GM06990 (cell line): ENCODE measurements around the gene ADAMTS9.
A peak's percentile ranks its signal among the peaks of the same experiment; 100 is the strongest.
"Not testable (repeated sequence)": the region's sequence is repeated elsewhere in the genome, so short reads cannot be mapped to it uniquely, and the experiment has no call there.

Source experiments
- DNase-seq: peaks from one replicate; pipeline ENCODE4 v3.0.0-alpha.2; 2011; ENCODE audit not compliant: insufficient read length; ENCODE audit errors: extremely low read depth
- H3K27me3 ChIP-seq: replicated peaks from 2 replicates; pipeline ENCODE4 v1.6.0; 2011; ENCODE audit warnings: low read length; ENCODE audit not compliant: control insufficient read depth, insufficient read depth
- H3K36me3 ChIP-seq: 2 replicates; pipeline ENCODE4 v1.5.1; 2011; ENCODE audit warnings: low read length; ENCODE audit not compliant: control insufficient read depth, insufficient read depth
- H3K4me3 ChIP-seq: replicated peaks from 2 replicates; pipeline ENCODE4 v1.5.1; 2011; ENCODE audit warnings: low read depth, mild to moderate bottlenecking, control low read depth, low read length
- CTCF ChIP-seq: IDR thresholded peaks from 2 replicates; pipeline ENCODE4 v1.5.1; 2011; ENCODE audit warnings: low read length, control low read depth, mild to moderate bottlenecking, inconsistent platforms; ENCODE audit not compliant: insufficient read depth, poor library complexity, severe bottlenecking

ADAMTS9 gene

GRCh38 chr3:64546856-64547255 is 140.9 kb downstream of the ADAMTS9 start:
- no peak for DNase-seq
- Histone ChIP-seq H3K36me3 (no peaks in the 10 kb centered on the region), H3K27me3 (no peaks in the 10 kb centered on the region), H3K4me3 (no peak overlapping the region)
- no peak for TF ChIP-seq CTCF

GRCh38 chr3:64545239-64545638 is 142.6 kb downstream of the ADAMTS9 start:
- H3K36me3 ChIP-seq, H3K4me3 ChIP-seq, H3K27me3 ChIP-seq, DNase-seq: not testable (repeated sequence)

- DNase-seq = no peak
- H3K27me3 ChIP-seq = no peaks in the 10 kb centered on the region; the same call in 1 of the 2 replicates
- no peaks in the 10 kb centered on the region for H3K36me3 ChIP-seq
- TF ChIP-seq CTCF = no peak
- no peak overlapping the region for H3K4me3 ChIP-seq
These were observed 146.0 kb downstream of the ADAMTS9 start for GRCh38 chr3:64541803-64542202.

DNA sequence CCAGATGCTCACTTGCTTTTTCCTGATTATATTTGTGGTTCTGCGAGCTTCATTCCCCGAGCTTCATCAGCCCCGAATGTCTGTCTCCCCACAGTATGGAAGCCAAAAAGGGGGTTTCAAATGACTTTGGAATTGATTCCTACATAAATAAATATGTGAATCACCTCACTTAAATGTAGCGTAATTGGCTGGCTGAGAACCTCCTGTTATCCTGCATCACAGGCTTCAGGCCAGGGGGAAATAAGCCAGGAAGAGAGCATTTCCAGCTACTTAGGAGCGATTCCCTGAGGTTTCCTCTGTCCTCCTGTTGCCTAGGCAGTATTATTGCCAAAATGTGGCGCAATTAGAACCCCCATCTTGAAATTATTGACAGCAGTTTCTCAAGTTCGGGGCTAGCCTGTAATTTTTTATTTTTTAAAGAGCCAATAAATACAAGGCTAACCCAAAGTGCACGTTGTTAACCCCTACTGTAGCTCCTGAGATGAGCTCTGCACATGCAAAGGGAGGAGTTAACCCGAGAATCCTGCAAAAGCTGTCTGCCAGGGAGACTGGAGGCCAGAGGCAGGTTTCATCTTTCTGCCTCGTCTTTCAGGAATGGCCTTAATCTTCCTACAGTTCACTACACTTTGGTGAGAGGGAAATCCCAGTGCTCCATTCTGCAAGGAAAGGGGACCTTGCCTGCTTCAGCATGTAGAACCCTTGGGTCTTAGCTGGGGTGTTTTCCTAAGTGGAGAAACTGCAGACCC is 148.2 kb downstream of the ADAMTS9 start:
- DNase-seq = no peak
- no peaks in the 10 kb centered on the region for H3K36me3 ChIP-seq
- no peak for TF ChIP-seq CTCF
- H3K4me3 ChIP-seq = no peak overlapping the region
- H3K27me3 ChIP-seq = no peaks in the 10 kb centered on the region; the same call in 1 of the 2 replicates

- no peak for TF ChIP-seq CTCF
- Histone ChIP-seq H3K27me3 (no peaks in the 10 kb centered on the region; the same call in 1 of the 2 replicates), H3K36me3 (no peaks in the 10 kb centered on the region), H3K4me3 (no peak overlapping the region)
- no peak for DNase-seq
These were observed 151.6 kb downstream of the ADAMTS9 start for GRCh38 chr3:64536166-64536565.

DNA sequence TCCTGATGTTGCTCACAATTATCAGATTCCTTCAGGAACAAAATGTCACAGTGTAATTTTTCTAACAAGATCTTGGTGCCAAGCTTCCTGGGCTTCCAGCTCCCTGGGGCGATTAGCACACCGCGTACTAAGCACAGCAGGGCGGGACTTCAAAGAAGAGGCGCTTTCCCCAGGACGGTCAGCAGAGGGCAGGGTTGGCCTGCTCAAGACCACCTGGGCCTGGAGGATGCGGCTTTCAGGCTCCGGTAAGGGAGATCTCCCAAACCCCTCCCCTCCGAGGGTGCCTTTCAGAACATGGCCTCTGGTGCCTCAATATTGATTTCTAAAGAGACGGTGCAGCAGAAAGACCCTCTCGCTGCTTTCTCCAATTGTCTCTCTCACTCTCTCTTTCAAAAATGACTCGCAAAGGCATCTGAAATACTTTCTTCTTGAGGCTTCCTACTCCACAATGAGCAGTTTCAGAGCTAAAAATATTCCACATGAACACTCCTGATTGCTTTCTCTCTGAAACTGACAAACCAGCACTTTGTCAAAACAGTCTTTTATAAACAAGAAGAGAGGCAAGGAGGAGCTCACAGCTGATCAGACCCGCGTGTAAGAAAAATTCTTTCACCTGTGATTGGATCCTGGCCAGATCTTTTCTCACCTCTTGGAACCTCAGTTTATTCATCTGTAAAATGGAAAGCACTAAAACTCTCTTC is 154.0 kb downstream of the ADAMTS9 start:
- Histone ChIP-seq H3K36me3 (no peaks in the 10 kb centered on the region), H3K27me3 (no peaks in the 10 kb centered on the region), H3K4me3 (no peak overlapping the region)
- DNase-seq = peak; percentile 61
- peak; percentile 91 for TF ChIP-seq CTCF
